ENCODE measurements around the gene LIN52.

DNA sequence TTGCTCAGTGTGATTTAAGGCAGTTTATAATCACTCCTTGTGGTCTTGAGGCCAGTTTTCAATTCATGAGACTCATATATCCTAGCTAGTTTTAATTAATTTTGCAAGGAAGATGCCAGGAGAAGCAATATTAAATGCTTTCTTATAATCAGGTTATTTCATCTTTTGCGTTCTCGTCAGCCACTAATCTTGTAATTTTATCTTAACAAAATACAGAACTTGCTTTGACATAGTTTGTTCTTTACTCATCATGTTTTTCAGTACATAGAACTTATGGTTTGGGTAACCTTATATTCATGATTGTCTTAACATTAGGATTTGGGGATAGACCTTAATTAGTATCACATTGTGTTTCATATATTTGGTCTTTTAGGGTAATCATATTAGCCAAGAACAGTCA is 76.0 kb downstream of the LIN52 start:
- TF ChIP-seq, protein P1, sequence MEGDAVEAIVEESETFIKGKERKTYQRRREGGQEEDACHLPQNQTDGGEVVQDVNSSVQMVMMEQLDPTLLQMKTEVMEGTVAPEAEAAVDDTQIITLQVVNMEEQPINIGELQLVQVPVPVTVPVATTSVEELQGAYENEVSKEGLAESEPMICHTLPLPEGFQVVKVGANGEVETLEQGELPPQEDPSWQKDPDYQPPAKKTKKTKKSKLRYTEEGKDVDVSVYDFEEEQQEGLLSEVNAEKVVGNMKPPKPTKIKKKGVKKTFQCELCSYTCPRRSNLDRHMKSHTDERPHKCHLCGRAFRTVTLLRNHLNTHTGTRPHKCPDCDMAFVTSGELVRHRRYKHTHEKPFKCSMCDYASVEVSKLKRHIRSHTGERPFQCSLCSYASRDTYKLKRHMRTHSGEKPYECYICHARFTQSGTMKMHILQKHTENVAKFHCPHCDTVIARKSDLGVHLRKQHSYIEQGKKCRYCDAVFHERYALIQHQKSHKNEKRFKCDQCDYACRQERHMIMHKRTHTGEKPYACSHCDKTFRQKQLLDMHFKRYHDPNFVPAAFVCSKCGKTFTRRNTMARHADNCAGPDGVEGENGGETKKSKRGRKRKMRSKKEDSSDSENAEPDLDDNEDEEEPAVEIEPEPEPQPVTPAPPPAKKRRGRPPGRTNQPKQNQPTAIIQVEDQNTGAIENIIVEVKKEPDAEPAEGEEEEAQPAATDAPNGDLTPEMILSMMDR (conservative IDR thresholded peaks at IDR 0.05; ENCODE audit: low read depth, low read length): no peak
- TF ChIP-seq EZH2 (IDR thresholded peaks at IDR 0.05; ENCODE audit: borderline replicate concordance, low read depth, low read length, poor library complexity, severe bottlenecking): no peak

Data from A673 (cell line).